ENCODE data around the gene LBH.

Gene LBH

GRCh38 chr2:30231212-30231995 lies at the start of gene LBH:
TSS of gene LBH (plus strand) at chr2:30231534. CDS start at chr2:30231739, 205 bp downstream.
- peak; percentile 95 for DNase-seq (ENCODE audit: low spot score)

DNA sequence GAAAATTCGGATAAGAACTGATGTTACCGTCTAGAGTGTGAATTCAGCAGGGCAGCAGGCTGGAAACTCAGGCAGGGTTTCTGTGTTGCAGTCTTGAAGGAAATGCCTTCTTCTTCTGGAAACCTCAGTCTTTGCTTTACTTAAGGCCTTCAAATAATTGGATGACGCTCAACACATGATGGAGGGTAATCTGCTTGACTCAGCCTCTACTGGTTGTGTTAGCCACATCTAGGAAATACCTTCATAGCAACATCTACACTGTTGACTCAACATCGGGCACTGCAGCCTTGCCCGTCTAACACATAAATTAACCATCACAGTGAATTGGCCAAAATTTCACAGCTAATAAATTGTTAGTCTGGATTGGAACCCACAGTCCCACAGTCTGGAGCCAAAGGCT lies 47.3 kb upstream of the LBH start:
- DNase-seq (ENCODE audit: low spot score): no peak

GRCh38 chr2:30185178-30185577 lies 46.2 kb upstream of the LBH start:
- no peak for DNase-seq (ENCODE audit: low spot score)

- no peak for DNase-seq (ENCODE audit: low spot score)
These were observed 43.0 kb upstream of the LBH start for GRCh38 chr2:30188292-30188691.

GRCh38 chr2:30190637-30191036 lies 40.7 kb upstream of the LBH start:
- DNase-seq (ENCODE audit: low spot score): no peak

- DNase-seq (ENCODE audit: low spot score): no peak
These were observed 40.2 kb upstream of the LBH start for GRCh38 chr2:30191107-30191506.

DNA sequence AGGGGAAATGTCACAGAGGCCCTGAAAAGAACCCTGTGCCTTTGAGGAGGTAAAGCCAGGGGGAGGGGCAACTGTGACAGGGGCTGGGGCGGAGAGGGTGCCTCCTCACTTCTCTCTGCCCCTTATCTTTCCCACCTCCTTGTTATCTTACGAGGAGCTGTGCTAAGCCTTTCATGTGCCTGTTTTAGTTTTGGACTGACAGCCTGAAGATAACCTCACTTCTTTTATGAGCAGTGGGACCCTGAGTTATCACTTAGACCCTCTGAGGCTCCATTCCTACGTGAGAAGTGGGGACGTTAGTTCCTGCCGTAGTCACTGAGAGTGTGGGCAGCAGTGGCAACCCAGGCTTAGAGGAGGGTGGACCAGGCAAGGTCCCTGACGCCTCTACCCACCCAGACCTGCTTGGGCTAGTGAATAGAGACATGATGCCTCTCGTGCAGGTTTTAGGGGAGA lies 39.5 kb upstream of the LBH start:
- no peak for DNase-seq (ENCODE audit: low spot score)

DNA sequence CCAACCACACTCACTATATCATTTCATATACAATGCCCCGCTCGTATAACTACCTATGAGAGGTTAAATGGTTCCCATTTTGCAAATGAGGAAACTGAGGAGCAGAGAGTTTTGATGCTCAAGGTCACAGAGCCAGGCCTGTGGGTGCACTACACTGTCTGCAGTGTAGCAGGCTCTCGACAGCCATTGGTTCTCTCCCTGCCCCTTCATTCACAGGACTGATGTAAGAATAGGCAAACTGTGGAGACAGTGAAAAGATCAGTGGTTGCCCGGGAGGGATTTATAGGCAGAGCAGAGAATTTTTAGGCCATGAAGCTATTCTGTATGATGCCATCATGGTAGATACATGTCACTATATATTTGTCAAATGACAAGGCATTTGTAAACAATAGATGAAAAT lies 39.0 kb upstream of the LBH start:
- DNase-seq (ENCODE audit: low spot score): no peak

DNA sequence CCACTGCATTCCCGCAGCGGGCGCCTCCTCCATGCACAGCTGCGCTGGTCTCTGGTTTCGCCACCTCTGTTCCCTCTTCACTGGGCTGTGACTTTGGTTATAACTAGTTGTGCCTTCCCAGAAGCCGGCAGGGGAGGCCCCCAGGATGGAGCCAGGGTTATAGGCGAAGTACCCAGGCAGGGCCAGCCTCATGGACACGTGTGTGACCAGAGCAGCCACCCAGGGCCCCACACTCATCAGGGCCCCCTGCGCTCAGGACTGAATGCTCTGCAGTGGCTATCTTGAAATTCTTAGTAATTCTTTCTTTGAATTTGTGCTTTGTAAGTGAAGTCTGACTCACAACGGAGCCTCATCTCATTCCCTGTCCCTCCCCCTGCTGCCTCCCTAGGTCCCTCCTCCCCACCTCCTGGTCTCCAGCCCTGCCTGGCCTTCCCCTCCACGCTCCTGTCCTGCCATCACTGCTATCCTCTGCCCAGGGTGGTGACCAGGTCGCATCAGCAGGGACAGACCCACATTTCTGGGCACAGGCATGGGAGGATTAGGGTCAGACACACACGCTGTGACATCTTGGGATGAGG lies 38.1 kb upstream of the LBH start:
- DNase-seq (ENCODE audit: low spot score): no peak

DNA sequence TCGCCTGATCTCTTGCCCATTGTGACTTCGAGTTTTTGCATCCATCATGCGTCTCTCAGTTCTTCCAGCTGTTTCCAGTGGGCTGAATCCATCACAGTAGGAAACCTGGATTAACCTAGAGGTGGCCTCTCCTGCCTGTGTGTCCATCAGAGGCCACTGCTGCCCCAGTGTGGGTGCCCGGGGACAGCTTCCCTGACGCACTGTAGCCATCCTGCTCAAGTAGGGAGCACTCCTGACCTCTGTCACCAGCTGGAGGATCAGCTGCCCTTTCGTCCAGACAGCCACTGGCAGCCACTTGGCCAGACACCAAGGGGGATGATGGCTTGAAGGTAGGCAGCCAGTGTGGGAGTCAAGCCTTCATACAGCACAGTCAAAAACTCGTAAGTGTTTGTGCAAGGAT lies 36.9 kb upstream of the LBH start:
- no peak for DNase-seq (ENCODE audit: low spot score)

GRCh38 chr2:30195016-30195415 lies 36.3 kb upstream of the LBH start:
- DNase-seq (ENCODE audit: low spot score): no peak

DNA sequence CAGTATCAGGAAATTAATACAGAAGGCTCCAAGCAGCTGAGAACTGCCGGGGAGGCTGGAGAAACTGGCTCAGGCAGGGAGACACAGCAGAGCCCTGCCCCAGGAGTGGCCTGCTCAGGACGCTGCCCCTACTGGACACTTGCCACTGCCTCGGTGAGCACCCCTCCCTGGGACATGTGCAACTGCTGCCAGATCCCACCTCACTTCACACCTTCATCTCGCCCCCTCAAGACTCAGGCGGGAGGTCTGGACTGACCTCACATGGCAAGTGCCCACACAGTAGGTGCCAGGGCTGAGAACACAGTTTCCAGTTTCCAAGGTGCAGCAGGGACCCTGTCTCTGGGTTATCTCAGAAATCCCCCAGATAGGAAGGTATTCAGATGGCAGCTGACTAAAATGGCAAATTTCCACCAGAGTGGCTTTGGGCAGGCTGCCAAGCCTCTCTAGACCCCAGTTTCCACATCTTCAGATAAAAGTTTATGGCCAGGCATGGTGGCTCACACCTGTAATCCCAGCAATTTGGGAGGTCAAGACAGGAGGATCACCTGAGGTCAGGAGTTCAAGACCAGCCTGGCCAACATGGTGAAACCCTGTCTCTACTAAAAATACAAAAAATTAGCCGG lies 33.7 kb upstream of the LBH start:
- DNase-seq (ENCODE audit: low spot score): no peak

DNA sequence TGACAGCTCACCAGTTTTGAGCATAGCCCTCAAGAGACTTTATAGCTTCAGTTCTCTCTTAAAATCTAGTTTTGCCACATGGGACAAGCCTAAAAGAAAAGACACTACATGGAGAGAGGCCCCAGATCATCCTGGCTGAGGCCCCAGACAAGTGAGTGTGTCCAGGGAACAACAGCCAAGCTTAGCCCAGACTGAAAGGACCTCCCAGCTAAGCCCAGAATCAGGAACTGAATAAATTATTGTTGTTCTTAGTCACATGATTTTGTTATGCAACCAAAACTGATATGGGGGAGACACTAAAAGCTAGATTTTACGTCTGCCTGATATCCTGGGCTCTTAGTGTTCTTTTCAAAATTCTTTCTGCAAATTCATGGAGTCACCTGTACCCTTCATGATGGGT lies 29.3 kb upstream of the LBH start:
- DNase-seq (ENCODE audit: low spot score): no peak

- no peak for DNase-seq (ENCODE audit: low spot score)
These were observed 28.2 kb upstream of the LBH start for GRCh38 chr2:30203156-30203555.

GRCh38 chr2:30204281-30204680 lies 27.1 kb upstream of the LBH start:
- DNase-seq (ENCODE audit: low spot score): no peak

- DNase-seq (ENCODE audit: low spot score): no peak
These were observed 25.9 kb upstream of the LBH start for GRCh38 chr2:30205456-30205855.

GRCh38 chr2:30206461-30207430 lies 24.6 kb upstream of the LBH start:
- no peak for DNase-seq (ENCODE audit: low spot score)

GRCh38 chr2:30208453-30208852 lies 22.9 kb upstream of the LBH start:
- DNase-seq (ENCODE audit: low spot score): peak; percentile 75

DNA sequence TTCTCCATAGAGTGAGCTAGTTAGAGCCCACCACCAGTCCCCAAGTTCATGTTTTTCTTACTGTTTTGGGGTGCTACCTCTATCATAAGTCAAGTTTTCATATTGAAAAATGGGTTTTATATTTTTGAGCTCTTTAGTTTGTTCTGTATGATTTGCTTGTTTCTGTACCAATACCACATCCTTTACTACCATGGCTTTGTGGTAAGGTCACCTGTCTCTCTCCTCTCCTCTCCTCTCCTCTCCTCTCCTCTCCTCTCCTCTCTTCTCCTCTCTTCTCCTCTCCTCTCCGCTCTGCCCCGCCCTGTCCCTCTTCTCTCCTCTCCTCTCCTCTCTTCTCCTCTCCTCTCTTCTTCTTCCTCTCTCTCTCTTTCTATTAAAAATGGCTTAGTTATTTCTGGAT lies 22.1 kb upstream of the LBH start:
- DNase-seq (ENCODE audit: low spot score): no peak

DNA sequence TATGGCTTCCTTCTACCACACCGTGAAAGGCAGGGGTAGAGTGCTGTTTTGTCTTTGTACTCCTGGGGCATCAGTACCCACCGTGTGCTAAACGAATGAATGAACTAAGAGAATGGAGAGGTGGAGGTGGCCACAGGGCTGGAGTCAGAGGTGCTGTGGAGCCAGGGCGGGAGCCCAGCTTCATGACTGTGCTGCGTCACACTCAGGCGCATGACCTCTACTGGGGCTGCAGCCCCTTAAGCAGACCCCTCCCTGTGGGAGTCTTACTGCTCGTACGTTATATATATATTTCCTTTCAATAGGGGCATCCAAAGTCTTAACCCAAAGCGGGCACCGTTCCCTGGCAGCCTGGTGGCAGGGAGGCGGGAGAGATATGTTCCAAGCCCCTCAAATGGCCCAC lies 18.0 kb upstream of the LBH start:
- no peak for DNase-seq (ENCODE audit: low spot score)

DNA sequence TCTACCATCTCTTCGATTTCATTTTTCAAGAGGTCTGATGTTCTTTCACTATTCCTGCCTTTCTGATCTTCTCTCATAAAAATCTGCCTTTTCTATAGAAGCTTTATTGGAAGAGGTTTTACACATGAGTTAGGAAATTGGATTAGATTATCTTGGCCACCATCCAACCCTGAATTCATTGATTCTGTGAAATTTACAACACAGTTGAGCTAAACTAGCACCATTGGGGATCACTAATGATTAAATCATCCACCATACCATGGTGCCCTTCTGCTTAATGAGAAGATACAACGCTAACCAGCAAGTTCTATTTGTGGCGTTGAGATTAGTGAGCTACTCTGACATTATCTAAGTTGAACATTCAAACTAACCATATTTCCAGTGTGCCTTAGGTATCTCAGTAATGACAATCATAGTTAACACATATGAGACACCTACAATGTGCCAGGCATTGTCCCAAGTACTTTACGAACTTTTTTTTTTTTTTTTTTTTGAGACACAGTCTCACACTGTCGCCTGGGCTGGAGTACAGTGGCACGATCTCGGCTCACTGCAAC lies 17.3 kb upstream of the LBH start:
- DNase-seq (ENCODE audit: low spot score): no peak

GRCh38 chr2:30216157-30216556 lies 15.2 kb upstream of the LBH start:
- DNase-seq (ENCODE audit: low spot score): no peak
